ENCODE data around the gene RBM34. TPM values are rescaled to one million over a fixed set of nuclear protein-coding genes. Genes with fewer than 3 reads are reported as not detected.
"Not testable (repeated sequence)": the region's sequence is repeated elsewhere in the genome, so short reads cannot be mapped to it uniquely, and the experiment has no call there.

RBM34 gene
- total RNA-seq, 1 experiment from 2014 or later: 184 TPM

DNA sequence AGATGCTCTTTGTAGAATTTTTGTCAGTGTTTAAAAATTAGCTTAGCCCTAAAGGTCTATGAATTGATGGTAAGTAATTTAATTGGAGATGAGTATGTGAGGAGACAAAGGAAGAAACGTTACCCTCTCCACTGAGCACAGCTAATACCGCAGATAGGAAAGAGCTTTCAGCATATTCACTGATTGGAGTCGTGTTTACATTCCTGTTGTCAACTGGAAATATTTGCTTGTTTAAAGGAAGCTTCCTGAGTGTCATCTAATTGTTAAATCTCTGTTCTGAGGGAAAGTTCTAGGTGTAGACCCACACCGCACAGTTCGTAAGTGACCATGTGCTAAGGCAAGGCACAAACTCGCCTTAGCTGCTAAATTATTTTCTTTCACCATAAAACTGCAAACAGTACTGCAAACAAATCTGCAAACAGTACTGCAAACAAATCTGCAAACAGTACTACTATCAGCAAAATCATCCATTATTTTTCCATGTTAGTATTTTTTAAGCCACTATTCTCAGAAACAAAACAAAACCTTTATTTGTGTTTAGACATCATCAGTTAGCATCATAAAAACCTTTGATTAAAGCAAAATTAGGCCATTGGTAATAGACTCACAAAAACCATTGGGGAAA, 65.0 kb downstream of the RBM34 start:
- intact Hi-C loops (cut with micrococcal nuclease): no loop called here
- H3K4me3 Mint-ChIP-seq (ENCODE audit: unreplicated experiment): no peak overlapping the region
- peaks cover 5% of the 10 kb centered on the region for H3K36me3 Mint-ChIP-seq (ENCODE audit: insufficient read depth, unreplicated experiment)
- TF ChIP-seq, protein P1, sequence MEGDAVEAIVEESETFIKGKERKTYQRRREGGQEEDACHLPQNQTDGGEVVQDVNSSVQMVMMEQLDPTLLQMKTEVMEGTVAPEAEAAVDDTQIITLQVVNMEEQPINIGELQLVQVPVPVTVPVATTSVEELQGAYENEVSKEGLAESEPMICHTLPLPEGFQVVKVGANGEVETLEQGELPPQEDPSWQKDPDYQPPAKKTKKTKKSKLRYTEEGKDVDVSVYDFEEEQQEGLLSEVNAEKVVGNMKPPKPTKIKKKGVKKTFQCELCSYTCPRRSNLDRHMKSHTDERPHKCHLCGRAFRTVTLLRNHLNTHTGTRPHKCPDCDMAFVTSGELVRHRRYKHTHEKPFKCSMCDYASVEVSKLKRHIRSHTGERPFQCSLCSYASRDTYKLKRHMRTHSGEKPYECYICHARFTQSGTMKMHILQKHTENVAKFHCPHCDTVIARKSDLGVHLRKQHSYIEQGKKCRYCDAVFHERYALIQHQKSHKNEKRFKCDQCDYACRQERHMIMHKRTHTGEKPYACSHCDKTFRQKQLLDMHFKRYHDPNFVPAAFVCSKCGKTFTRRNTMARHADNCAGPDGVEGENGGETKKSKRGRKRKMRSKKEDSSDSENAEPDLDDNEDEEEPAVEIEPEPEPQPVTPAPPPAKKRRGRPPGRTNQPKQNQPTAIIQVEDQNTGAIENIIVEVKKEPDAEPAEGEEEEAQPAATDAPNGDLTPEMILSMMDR (IDR thresholded peaks at IDR 0.05; ENCODE audit: unreplicated experiment): no peak
- H3K27me3 Mint-ChIP-seq (ENCODE audit: insufficient read depth, unreplicated experiment): no peaks in the 10 kb centered on the region
- ChIA-PET POLR2A (interaction anchor here (0.6 to 2.4 kb wide), 10 partner anchors 9 to 723 kb away, joined by 3 to 11 read pairs (median 3); partner anchors contain the start of genes COA6 and TARBP1), CTCF (interaction anchor here (0.6 to 6.3 kb wide), 19 partner anchors 8 to 971 kb away, joined by 3 to 108 read pairs (median 3); partner anchors contain the start of gene B3GALNT2)
- no peak for DNase-seq (ENCODE audit: unreplicated experiment)
- BruUV-seq (replicated peaks): no TSS peak
- peaks cover 9% of the 10 kb centered on the region for H3K4me1 Mint-ChIP-seq (ENCODE audit: insufficient read depth, unreplicated experiment)
- H3K27ac Mint-ChIP-seq (ENCODE audit: low read depth, unreplicated experiment): peak overlapping the region; percentile 57
- H3K9me3 Mint-ChIP-seq (ENCODE audit: unreplicated experiment): no peaks in the 10 kb centered on the region

GRCh38 chr1:235093696-235094592, 67.1 kb downstream of the RBM34 start:
- intact Hi-C loops (cut with micrococcal nuclease): loop anchor here (1.0 kb wide), 3 partner anchors 323 to 689 kb away; partner anchors contain the start of gene B3GALNT2
- TF ChIP-seq, protein P1 (IDR thresholded peaks at IDR 0.05; ENCODE audit: unreplicated experiment): peak; percentile 100
- Mint-ChIP-seq H3K27me3 (ENCODE audit: insufficient read depth, unreplicated experiment) (no peaks in the 10 kb centered on the region), H3K9me3 (ENCODE audit: unreplicated experiment) (no peaks in the 10 kb centered on the region), H3K36me3 (ENCODE audit: insufficient read depth, unreplicated experiment) (no peaks in the 10 kb centered on the region), H3K4me3 (ENCODE audit: unreplicated experiment) (no peak overlapping the region), H3K4me1 (ENCODE audit: insufficient read depth, unreplicated experiment) (peaks cover 6% of the 10 kb centered on the region), H3K27ac (ENCODE audit: low read depth, unreplicated experiment) (no peak overlapping the region)
- DNase-seq (ENCODE audit: unreplicated experiment): peak; percentile 83
- ChIA-PET POLR2A (interaction anchor here (0.6 to 1.1 kb wide), 7 partner anchors 8 to 609 kb away, joined by 3 to 6 read pairs (median 3); no protein-coding TSS in a partner anchor), CTCF (interaction anchor here (0.6 to 13.2 kb wide), 70 partner anchors 8 to 1739 kb away, joined by 3 to 317 read pairs (median 4); partner anchors contain the start of gene B3GALNT2)
- no TSS peak for BruUV-seq (replicated peaks)

DNA sequence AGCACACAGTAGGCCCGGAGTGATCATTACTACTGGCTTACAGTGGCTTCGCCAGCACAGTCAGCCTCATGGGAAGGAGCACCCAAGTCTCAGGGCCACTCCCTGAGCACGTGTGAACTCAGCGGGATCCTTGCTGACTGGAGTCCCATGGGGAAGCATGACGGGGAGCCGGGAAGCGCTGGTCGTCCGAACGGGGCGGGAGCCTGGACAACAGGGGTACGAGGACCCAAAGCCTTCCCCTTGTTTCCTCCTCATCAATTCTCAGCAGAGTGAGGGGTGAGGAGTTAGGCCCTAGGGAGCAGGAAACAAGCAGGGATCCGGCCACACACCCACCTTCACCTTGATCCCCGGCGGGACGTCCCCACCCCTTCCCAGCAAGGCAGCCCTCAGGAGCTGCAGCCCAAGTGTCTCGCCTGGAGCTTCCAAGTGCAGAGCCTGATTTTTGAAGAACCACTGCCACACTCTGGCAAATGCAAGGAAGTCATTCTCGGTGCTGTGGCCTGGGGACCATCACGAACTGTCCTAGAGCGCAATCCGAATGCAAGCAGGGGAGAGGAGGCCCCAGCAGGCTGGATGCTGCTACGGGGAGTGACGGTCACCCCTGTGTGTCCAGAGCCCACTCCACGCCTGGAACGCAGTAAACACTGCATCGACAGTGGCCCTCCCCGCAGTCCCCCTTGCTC, 67.9 kb downstream of the RBM34 start:
- BruUV-seq (replicated peaks): no TSS peak
- POLR2A ChIA-PET: interaction anchor here (0.6 to 1.1 kb wide), 8 partner anchors 9 to 695 kb away, joined by 3 to 6 read pairs (median 3); no protein-coding TSS in a partner anchor
- Mint-ChIP-seq H3K9me3 (ENCODE audit: unreplicated experiment) (no peaks in the 10 kb centered on the region), H3K27me3 (ENCODE audit: insufficient read depth, unreplicated experiment) (no peaks in the 10 kb centered on the region), H3K4me1 (ENCODE audit: insufficient read depth, unreplicated experiment) (peaks cover 6% of the 10 kb centered on the region), H3K36me3 (ENCODE audit: insufficient read depth, unreplicated experiment) (no peaks in the 10 kb centered on the region), H3K4me3 (ENCODE audit: unreplicated experiment) (no peak overlapping the region), H3K27ac (ENCODE audit: low read depth, unreplicated experiment) (no peak overlapping the region)
- TF ChIP-seq, protein P1 (IDR thresholded peaks at IDR 0.05; ENCODE audit: unreplicated experiment): no peak
- intact Hi-C loops (cut with micrococcal nuclease): loop anchor here (1.0 kb wide), 2 partner anchors 324 to 690 kb away; no protein-coding TSS in a partner anchor
- DNase-seq (ENCODE audit: unreplicated experiment): no peak
- CTCF ChIA-PET: interaction anchor here (0.6 to 13.2 kb wide), 43 partner anchors 9 to 1740 kb away, joined by 3 to 317 read pairs (median 4); no protein-coding TSS in a partner anchor

GRCh38 chr1:235092415-235092814, 68.6 kb downstream of the RBM34 start:
- BruUV-seq (replicated peaks); H3K9me3 Mint-ChIP-seq (ENCODE audit: unreplicated experiment); H3K36me3 Mint-ChIP-seq (ENCODE audit: insufficient read depth, unreplicated experiment); H3K27me3 Mint-ChIP-seq (ENCODE audit: insufficient read depth, unreplicated experiment); intact Hi-C loops (cut with micrococcal nuclease); H3K4me3 Mint-ChIP-seq (ENCODE audit: unreplicated experiment); DNase-seq (ENCODE audit: unreplicated experiment); H3K4me1 Mint-ChIP-seq (ENCODE audit: insufficient read depth, unreplicated experiment); H3K27ac Mint-ChIP-seq (ENCODE audit: low read depth, unreplicated experiment): not testable (repeated sequence)
- POLR2A ChIA-PET: interaction anchor here (1.1 kb wide), 1 partner anchor 35 kb away, joined by 3 read pairs; no protein-coding TSS in a partner anchor
- CTCF ChIA-PET: interaction anchor here (0.5 to 13.2 kb wide), 13 partner anchors 9 to 608 kb away, joined by 3 to 317 read pairs (median 13); no protein-coding TSS in a partner anchor

DNA sequence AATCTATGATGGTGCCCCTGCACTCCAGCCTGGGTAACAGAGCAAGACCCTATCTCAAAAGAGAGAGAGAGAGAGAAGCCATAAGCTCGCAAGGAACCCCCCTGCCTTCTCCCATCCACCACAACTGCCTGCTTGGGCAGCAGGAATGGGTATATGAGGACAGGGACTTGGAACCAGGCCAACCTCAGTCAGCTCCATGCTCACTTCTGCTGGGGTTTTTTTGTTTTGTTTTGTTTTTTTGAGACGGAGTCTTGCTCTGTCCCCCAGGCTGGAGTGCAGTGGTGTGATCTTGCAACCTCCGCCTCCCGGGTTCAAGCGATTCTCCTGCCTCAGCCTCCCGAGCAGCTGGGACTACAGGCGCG, 69.0 kb downstream of the RBM34 start:
- H3K36me3 Mint-ChIP-seq (ENCODE audit: insufficient read depth, unreplicated experiment); POLR2A ChIA-PET; H3K4me1 Mint-ChIP-seq (ENCODE audit: insufficient read depth, unreplicated experiment); BruUV-seq (replicated peaks); H3K27me3 Mint-ChIP-seq (ENCODE audit: insufficient read depth, unreplicated experiment); H3K27ac Mint-ChIP-seq (ENCODE audit: low read depth, unreplicated experiment); H3K9me3 Mint-ChIP-seq (ENCODE audit: unreplicated experiment); H3K4me3 Mint-ChIP-seq (ENCODE audit: unreplicated experiment); DNase-seq (ENCODE audit: unreplicated experiment); intact Hi-C loops (cut with micrococcal nuclease): not testable (repeated sequence)
- CTCF ChIA-PET: interaction anchor here (0.5 to 13.2 kb wide), 13 partner anchors 8 to 693 kb away, joined by 3 to 317 read pairs (median 7); no protein-coding TSS in a partner anchor
